HepG2 (cell line): Measurements from ENCODE around the gene CAMK2G.

Experiments
- HOXA7 ChIP-seq: sonication (generic); formaldehyde crosslinking; IDR thresholded peaks from 2 replicates; pipeline ENCODE4 v1.8.1; 2022; ENCODE audit warnings: mild to moderate bottlenecking, missing genetic modification reagents, moderate library complexity
- NFRKB ChIP-seq: fragments of 450-650 bp; IDR thresholded peaks from 2 replicates; pipeline ENCODE4 v1.6.1; 2017
- ZFP41 ChIP-seq: sonication (generic); formaldehyde crosslinking; IDR thresholded peaks from 2 replicates; pipeline ENCODE4 v1.4.0; 2020; ENCODE audit warnings: mild to moderate bottlenecking, missing genetic modification reagents, borderline replicate concordance
- ZSCAN5A ChIP-seq: sonication (generic); formaldehyde crosslinking; IDR thresholded peaks from 2 replicates; pipeline ENCODE4 v1.8.0; 2022; ENCODE audit warnings: mild to moderate bottlenecking, missing genetic modification reagents, borderline replicate concordance

- TF ChIP-seq HOXA7 (CRISPR knock-in tag): no peak
- TF ChIP-seq NFRKB: no peak
- no peak for TF ChIP-seq ZSCAN5A (CRISPR knock-in tag)
- TF ChIP-seq ZFP41 (CRISPR knock-in tag): no peak
Measured at GRCh38 chr10:73798087-73798486, 76.3 kb downstream of the CAMK2G start.
